Gastrocnemius medialis (tissue), 4 donors: ENCODE measurements around the gene ZMIZ2. TPM values are rescaled to one million over a fixed set of nuclear protein-coding genes. Genes with fewer than 3 reads are reported as not detected.
"Not testable (repeated sequence)": the region's sequence is repeated elsewhere in the genome, so short reads cannot be mapped to it uniquely, and the experiment has no call there.

Source experiments
- ATAC-seq, 2 donors: fragments of 150-250 bp; one replicate each; pipeline ENCODE4 v1.9.1; 2016
- DNase-seq, 2 donors: peaks; one replicate each; pipeline ENCODE4 v3.0.0-alpha.2; 2019
- H3K27ac ChIP-seq, 4 donors: fragments of 200-600 bp; sonication (generic); 1 replicate in 1 of 4; 2 replicates in 3 of 4; pipeline ENCODE4 v1.5.1; 2016 to 2018; ENCODE audit warnings: mild to moderate bottlenecking in 2 of 4, moderate library complexity in 1 of 4
- H3K27me3 ChIP-seq, 3 donors: fragments of 200-600 bp; sonication (generic) in 2 of 3; 1 replicate in 1 of 3; 2 replicates in 2 of 3; pipeline versions ENCODE4 v1.5.1 to v1.6.0; 2016 to 2019; ENCODE audit warnings: mild to moderate bottlenecking in 1 of 3, moderate library complexity in 1 of 3
- H3K36me3 ChIP-seq, 2 donors: fragments of 200-600 bp; sonication (generic) in 1 of 2; one replicate each; pipeline ENCODE4 v1.5.1; 2017 to 2018
- H3K4me1 ChIP-seq, 2 donors: fragments of 200-600 bp; sonication (generic) in 1 of 2; one replicate each; pipeline ENCODE4 v1.5.1; 2016 to 2017; ENCODE audit warnings: mild to moderate bottlenecking in 2 of 2
- H3K4me3 ChIP-seq, 4 donors: fragments of 200-600 bp; sonication (generic) in 3 of 4; 1 replicate in 1 of 4; 2 replicates in 3 of 4; pipeline ENCODE4 v1.5.1; 2016 to 2019; ENCODE audit warnings: mild to moderate bottlenecking in 2 of 4
- H3K9me3 ChIP-seq, 3 donors: fragments of 200-600 bp; sonication (generic) in 2 of 3; 1 replicate in 1 of 3; 2 replicates in 2 of 3; pipeline ENCODE4 v1.5.1; 2016 to 2019
- CTCF ChIP-seq, 5 experiments: fragments of 450-650 bp in 3 of 5; fragments of 200-600 bp in 2 of 5; sonication (generic) in 2 of 5; IDR thresholded peaks in 4 of 5; conservative IDR thresholded peaks in 1 of 5; 1 replicate in 4 of 5; 2 replicates in 1 of 5; pipeline ENCODE4 v1.5.1; 2016 to 2019; ENCODE audit warnings: antibody characterized with exemption in 5 of 5, mild to moderate bottlenecking in 3 of 5, moderate library complexity in 3 of 5
- POLR2A ChIP-seq, 2 donors: fragments of 450-650 bp; IDR thresholded peaks; one replicate each; pipeline ENCODE4 v1.6.1; 2017; ENCODE audit warnings: antibody characterized with exemption in 2 of 2, mild to moderate bottlenecking in 2 of 2, moderate library complexity in 2 of 2
- in situ Hi-C, 4 donors: fragments of 200-750 bp; cut with MboI; loops; one replicate each; pipeline versions ENCODE4 v1.15.0 to v1.8.0; 2017; ENCODE audit warnings: low sequenced_read_pairs in 4 of 4
- intact Hi-C: fragments of 100-400 bp; cut with DNase I; formaldehyde crosslinking; loops from one replicate; pipeline ENCODE4 v1.15.1; 2023; ENCODE audit warnings: low total_unique reads
- total RNA-seq, 4 donors: library from RNA; depleted of rRNA; stranded (reverse); fragments of >200 nt; gene quantifications; one replicate each; pipeline versions ENCODE4 v1.1.0 to v1.2.3, GENCODE V29; 2016

Gene ZMIZ2
- total RNA-seq = 10 to 100 TPM; 10.7 to 19.8 (median 14.0) TPM

- DNase-seq = peak; percentile 90 to 91
- in situ Hi-C loops = no loop called here
- Histone ChIP-seq H3K4me3 (peak within 1 kb of the TSS; percentile 72 to 84 (median 78)), H3K27me3 (no peaks in the 10 kb centered on the region), H3K27ac (peak within 1 kb of the TSS; percentile 89 to 97 (median 94)), H3K9me3 (no peaks in the 10 kb centered on the region), H3K4me1 (peaks cover 21 to 28% of the 10 kb centered on the region in 2 donors), H3K36me3 (no peaks in the 10 kb centered on the region)
- ATAC-seq = peak; percentile 86 to 88
- intact Hi-C loops = loop anchor here (1.0 to 5.0 kb wide), 4 partner anchors 48 to 166 kb away; partner anchors contain the start of genes H2AZ2, OGDH, PPIA and TMED4
- TF ChIP-seq CTCF (IDR thresholded peaks at IDR 0.05 in 4 of 5, conservative IDR thresholded peaks at IDR 0.05 in 1 of 5) (no peak), POLR2A (IDR thresholded peaks at IDR 0.05) (peak; percentile 83 to 84)
Measured at GRCh38 chr7:44748045-44748947, at the start of gene ZMIZ2. TSS of gene ZMIZ2 (plus strand) at chr7:44748847. CDS start at chr7:44756250, 7,403 bp downstream.

DNA sequence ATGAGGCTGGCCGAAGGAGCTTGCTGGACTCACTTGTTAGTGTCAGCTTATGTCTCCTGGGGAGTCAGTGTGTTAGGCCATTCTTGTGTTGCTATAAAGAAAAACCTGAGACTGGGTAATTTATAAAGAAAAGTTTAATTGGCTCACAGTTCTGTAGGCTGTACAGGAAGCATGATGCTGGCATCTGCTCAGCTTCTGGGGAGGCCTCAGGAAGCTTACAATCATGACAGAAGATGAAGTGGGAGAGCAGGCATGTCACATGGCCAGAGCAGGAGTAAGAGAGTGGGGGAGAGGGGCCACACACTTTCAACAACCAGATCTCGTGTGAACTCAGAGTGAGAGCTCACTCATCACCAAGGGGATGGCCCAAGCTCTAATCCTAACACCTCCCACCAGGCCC lies 49.0 kb upstream of the ZMIZ2 start:
- H3K4me1 ChIP-seq, H3K9me3 ChIP-seq, H3K27me3 ChIP-seq, ATAC-seq, in situ Hi-C loops, H3K4me3 ChIP-seq, intact Hi-C loops: not testable (repeated sequence)
- H3K27ac ChIP-seq = peak overlapping the region; percentile 62 to 92 (median 67)
- DNase-seq = peak in 1 of 2 donors; percentile 8
- peaks cover 8 to 84% of the 10 kb centered on the region in 2 donors for H3K36me3 ChIP-seq

GRCh38 chr7:44700322-44700721 lies 48.3 kb upstream of the ZMIZ2 start:
- intact Hi-C loops = no loop called here
- peak in 1 of 2 donors; percentile 14 for DNase-seq
- H3K27me3 ChIP-seq = no peaks in the 10 kb centered on the region
- TF ChIP-seq POLR2A (IDR thresholded peaks at IDR 0.05) (no peak), CTCF (IDR thresholded peaks at IDR 0.05 in 4 of 5, conservative IDR thresholded peaks at IDR 0.05 in 1 of 5) (no peak)
- no peak for ATAC-seq
- peak overlapping the region; percentile 62 to 92 (median 67) for H3K27ac ChIP-seq
- H3K4me1 ChIP-seq = no peaks in the 10 kb centered on the region
- in situ Hi-C loops = loop anchor here in 1 of 4 donors (25.0 kb wide), 1 partner anchor 113 kb away; the partner anchor contains the start of gene TMED4
- H3K36me3 ChIP-seq = peaks cover 8 to 78% of the 10 kb centered on the region in 2 donors
- no peaks in the 10 kb centered on the region for H3K9me3 ChIP-seq
- no peak overlapping the region for H3K4me3 ChIP-seq

DNA sequence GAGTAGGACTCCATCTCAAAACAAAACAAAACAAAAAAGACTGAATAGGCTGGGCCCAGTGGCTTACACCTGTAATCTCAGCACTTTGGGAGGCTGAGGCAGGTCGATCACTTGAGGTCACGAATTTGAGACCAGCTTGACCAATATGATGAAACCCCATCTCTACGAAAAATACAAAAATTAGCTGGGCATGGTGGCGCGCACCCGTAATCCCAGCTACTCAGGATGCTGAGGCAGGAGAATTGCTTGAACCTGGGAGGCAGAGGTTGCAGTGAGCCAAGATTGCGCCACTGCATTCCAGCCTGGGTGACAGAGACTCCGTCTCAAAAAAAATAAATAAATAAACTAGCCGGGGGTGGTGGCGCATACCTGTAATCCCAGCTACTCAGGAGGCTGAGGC lies 45.3 kb upstream of the ZMIZ2 start:
- H3K27me3 ChIP-seq, H3K9me3 ChIP-seq, H3K4me1 ChIP-seq, intact Hi-C loops, H3K4me3 ChIP-seq, ATAC-seq: not testable (repeated sequence)
- Histone ChIP-seq H3K36me3 (peaks cover 8 to 69% of the 10 kb centered on the region in 2 donors), H3K27ac (peak overlapping the region; percentile 62 to 92 (median 67))
- DNase-seq = peak in 1 of 2 donors; percentile 25
- in situ Hi-C loops = loop anchor here in 1 of 4 donors (25.0 kb wide), 1 partner anchor 116 kb away; the partner anchor contains the start of gene TMED4

GRCh38 chr7:44703921-44704320 lies 44.7 kb upstream of the ZMIZ2 start:
- intact Hi-C loops (no loop called here), in situ Hi-C loops (loop anchor here in 1 of 4 donors (25.0 kb wide), 1 partner anchor 117 kb away; the partner anchor contains the start of gene TMED4)
- TF ChIP-seq CTCF (IDR thresholded peaks at IDR 0.05 in 4 of 5, conservative IDR thresholded peaks at IDR 0.05 in 1 of 5) (no peak), POLR2A (IDR thresholded peaks at IDR 0.05) (no peak)
- Histone ChIP-seq H3K27ac (peak overlapping the region; percentile 55 to 92 (median 66)), H3K4me1 (peaks cover 5 to 9% of the 10 kb centered on the region in 2 donors), H3K36me3 (peaks cover 8 to 69% of the 10 kb centered on the region in 2 donors), H3K9me3 (no peaks in the 10 kb centered on the region), H3K27me3 (no peaks in the 10 kb centered on the region), H3K4me3 (no peak overlapping the region)
- no peak for DNase-seq
- no peak for ATAC-seq
